HG03159 (cell line): Measurements from ENCODE around the gene DHX15.
A peak's percentile ranks its signal among the peaks of the same experiment; 100 is the strongest.

Experiments
- ATAC-seq: cut with Tn5 transposase; IDR thresholded peaks from one replicate; pipeline ENCODE4 v1.9.1; 2021; ENCODE audit warnings: mild to moderate bottlenecking, moderate library complexity; ENCODE audit not compliant: unreplicated experiment

Gene DHX15

GRCh38 chr4:24584211-24584850 is at the start of gene DHX15:
Gene DHX15 (minus strand): TSS chr4:24584554. CDS start chr4:24584393, 161 bp downstream.
- ATAC-seq: peak; percentile 79

GRCh38 chr4:24632011-24632410 is 47.7 kb upstream of the DHX15 start:
- ATAC-seq: no peak

GRCh38 chr4:24630937-24631336 is 46.6 kb upstream of the DHX15 start:
- no peak for ATAC-seq

GRCh38 chr4:24625091-24625490 is 40.7 kb upstream of the DHX15 start:
- no peak for ATAC-seq

GRCh38 chr4:24624381-24624780 is 40.0 kb upstream of the DHX15 start:
- no peak for ATAC-seq

GRCh38 chr4:24622146-24622834 is 37.9 kb upstream of the DHX15 start:
- no peak for ATAC-seq

GRCh38 chr4:24615977-24616376 is 31.6 kb upstream of the DHX15 start:
- no peak for ATAC-seq

GRCh38 chr4:24614881-24615280 is 30.5 kb upstream of the DHX15 start:
- no peak for ATAC-seq

GRCh38 chr4:24613502-24613901 is 29.1 kb upstream of the DHX15 start:
- no peak for ATAC-seq

GRCh38 chr4:24611575-24611974 is 27.2 kb upstream of the DHX15 start:
- ATAC-seq: no peak

- no peak for ATAC-seq
Measured at GRCh38 chr4:24607334-24607733, 23.0 kb upstream of the DHX15 start.

- ATAC-seq: no peak
Measured at GRCh38 chr4:24605216-24605615, 20.9 kb upstream of the DHX15 start.

- no peak for ATAC-seq
Measured at GRCh38 chr4:24604558-24605214, 20.3 kb upstream of the DHX15 start.

- ATAC-seq: no peak
Measured at GRCh38 chr4:24603343-24603742, 19.0 kb upstream of the DHX15 start.

GRCh38 chr4:24601121-24601520 is 16.8 kb upstream of the DHX15 start:
- ATAC-seq: no peak

GRCh38 chr4:24599275-24599674 is 14.9 kb upstream of the DHX15 start:
- no peak for ATAC-seq

GRCh38 chr4:24598025-24598424 is 13.7 kb upstream of the DHX15 start:
- no peak for ATAC-seq

- no peak for ATAC-seq
Measured at GRCh38 chr4:24595659-24596058, 11.3 kb upstream of the DHX15 start.

GRCh38 chr4:24594887-24595286 is 10.5 kb upstream of the DHX15 start:
- ATAC-seq: no peak

- peak; percentile 42 for ATAC-seq
Measured at GRCh38 chr4:24589448-24589847, 5.1 kb upstream of the DHX15 start.

GRCh38 chr4:24588216-24588954 is 4.0 kb upstream of the DHX15 start:
- no peak for ATAC-seq
